Dermis blood vessel endothelial cell (primary cell): ENCODE results near the gene GNG10. TPM values are rescaled to one million over a fixed set of nuclear protein-coding genes. Genes with fewer than 3 reads are reported as not detected.
"Not testable (repeated sequence)": the region's sequence is repeated elsewhere in the genome, so short reads cannot be mapped to it uniquely, and the experiment has no call there.

ENCODE experiments used
- DNase-seq: peaks from one replicate; pipeline ENCODE4 v3.0.0; 2010
- total RNA-seq: library from RNA; depleted of rRNA; stranded (reverse); fragments of >200 nt; gene quantifications from 2 replicates; pipeline ENCODE4 v1.2.3, GENCODE V29; 2014

GNG10 gene
- 72.0 and 106 TPM in 2 replicates for total RNA-seq

DNA sequence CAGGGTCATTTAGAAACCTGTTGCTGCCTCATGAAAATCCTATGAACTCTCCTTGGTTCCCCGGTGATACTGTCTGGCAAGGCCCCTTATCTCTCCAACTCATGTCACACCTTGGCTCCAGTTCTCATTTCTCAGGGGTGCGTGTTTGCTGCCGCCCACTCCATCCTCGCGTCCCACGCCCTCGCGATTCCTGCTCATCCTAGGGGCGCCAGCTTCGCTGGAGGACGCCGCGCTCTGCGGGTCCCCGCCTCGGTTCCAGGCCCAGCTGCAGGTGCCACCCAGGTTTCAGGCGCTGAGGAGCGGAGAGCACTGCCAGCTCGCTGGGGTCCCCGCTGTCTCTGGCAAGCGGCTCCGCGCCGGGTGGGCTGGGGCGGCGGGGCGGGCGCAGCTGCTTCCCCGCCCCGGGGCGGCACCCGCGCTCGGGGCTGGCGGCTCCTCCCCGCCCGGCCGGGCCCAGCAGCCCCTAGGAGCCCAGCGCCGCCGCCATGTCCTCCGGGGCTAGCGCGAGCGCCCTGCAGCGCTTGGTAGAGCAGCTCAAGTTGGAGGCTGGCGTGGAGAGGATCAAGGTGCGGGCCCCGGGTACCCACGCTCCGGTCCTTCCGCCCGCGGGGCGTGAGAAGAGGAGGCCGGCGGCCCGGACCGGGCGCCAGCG is at the start of gene GNG10:
GNG10 (plus strand) TSS at position 456 of the 652 bp plus-strand sequence; CDS start at position 486, 30 bp downstream.
- peak; percentile 68 for DNase-seq

DNA sequence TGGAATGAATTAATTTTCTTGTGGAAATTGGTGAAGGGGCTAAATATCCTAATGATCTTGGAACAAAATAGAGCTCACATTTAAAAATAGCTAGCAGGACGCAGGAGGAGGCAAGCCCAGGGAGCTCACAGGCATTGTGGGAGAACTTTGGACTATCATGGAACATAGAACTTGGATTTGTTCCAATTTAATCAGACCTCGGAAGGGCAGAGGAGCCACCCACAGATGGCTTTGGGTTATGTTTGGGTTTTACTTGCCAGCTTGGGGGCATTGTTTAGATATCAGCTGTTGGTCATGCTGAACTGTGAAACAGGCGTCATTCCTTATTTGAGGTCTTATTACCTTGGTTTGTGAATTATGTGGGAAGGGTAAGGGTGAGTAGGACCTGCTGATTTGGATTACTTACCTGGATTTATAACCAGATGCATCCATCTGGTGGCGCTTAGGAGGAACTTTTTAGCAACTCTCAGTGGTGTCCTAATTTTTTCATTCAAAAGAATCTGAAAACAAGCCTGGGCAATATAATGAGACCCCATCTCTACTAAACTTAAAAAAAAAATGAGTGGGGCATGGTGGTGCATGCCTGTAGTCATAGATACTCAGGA is 47.9 kb upstream of the GNG10 start:
- DNase-seq = peak; percentile 35

DNA sequence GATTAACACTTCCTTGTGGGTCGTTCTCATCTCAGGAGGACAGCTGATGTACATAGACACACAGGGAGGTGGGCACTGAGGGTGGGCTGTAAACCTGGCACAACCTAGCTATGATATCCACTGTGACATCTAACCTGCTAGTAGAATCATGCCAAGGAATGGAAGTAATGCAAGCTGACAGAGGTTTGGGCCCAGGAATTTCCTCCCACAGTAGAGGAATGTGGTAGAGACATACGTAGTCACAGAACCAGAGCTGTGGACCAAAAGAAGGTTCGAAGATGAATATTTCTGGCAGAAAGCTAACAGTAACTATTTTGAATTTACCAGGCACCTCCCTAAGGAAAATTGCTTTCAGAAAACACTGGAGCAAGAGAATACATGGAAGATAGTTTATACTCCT is 45.5 kb upstream of the GNG10 start:
- DNase-seq = no peak

DNA sequence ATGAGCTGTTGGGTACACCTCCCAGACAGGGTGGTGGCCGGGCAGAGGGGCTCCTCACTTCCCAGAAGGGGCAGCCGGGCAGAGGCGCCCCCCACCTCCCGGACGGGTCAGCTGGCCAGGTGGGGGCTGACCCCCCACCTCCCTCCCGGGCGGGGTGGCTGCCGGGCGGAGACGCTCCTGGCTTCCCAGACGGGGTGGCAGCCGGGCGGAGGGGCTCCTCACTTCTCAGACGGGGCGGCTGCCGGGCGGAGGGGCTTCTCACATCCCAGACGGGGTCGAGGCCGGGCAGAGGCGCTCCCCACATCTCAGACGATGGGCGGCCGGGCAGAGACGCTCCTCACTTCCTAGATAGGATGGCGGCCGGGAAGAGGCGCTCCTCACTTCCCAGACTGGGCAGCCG is 44.1 kb upstream of the GNG10 start:
- not testable (repeated sequence) for DNase-seq

DNA sequence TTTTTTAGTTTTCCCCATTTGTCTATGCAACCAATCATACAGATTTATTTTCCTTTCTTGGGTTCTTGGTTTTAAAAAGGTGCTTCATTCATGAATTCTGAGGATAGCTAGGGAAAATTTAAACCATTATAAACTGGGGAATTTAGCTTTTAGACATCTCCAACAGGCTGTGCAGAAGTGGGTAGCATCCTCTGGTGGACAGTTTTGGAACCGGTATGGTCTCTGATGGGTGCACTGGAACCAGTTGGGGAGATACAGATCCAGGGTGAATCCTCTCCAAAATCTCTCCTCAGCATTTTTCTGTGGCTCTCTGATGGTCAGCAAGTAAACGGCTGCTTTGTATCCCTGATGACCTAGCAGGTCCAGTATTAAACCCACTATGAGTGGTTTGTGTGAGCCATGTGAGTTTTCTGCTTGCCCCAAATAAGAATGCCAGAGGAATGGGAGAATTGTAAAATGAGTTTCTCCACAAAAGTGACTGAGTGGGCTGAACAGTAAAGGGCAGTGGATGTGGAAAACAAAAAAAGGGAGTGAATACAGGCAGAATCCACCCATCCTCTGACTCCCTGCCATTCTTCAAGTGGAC is 39.4 kb upstream of the GNG10 start:
- DNase-seq = peak; percentile 76

DNA sequence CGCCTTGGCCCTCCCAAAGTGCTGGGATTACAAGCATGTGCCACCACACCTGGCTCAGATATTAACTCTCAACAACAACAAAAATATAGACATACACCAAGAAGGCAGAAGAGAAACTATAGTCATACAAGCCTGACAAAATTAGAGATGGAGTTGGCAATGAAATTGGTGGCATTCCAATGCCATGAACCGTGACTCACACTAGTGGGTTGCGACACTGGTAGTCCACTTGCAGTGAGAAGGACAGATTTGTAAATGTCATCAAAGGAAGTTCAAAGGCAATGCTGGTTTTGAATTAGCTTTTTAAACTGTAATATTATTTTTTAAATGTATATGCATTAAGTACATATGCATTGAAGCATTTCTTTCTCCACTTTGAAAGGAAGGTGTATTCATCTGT is 38.8 kb upstream of the GNG10 start:
- DNase-seq = no peak

DNA sequence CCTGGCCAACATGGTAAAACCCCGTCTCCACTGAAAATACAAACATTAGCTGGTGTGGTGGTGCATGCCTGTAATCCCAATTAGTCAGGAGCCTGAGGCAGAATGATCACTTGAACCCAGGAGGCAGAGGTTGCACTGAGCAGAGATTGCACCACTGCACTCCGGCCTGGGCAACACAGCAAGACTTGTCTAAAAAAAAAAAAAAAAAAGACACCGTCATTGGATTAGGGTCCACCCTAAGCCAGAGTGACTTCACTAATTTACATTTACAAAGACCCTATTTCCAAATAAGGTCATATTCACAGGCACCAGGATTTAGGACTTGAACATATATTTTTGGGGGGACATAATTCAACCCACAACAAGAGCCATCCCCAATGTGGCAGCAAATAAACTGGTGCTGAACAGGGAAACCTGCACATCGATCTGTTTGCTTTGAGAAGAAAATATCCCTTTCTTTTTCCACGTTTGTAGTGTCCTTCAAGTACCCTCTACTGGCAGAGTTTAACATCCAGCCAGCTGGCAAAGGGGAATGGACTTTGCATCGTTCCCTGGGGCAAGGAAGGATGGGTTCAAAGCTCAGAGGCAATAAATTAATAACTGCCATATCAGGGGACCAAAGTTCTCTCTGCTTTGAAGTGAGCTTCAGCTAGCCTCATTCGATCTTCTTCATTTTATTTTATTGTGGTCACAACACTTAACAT is 34.0 kb upstream of the GNG10 start:
- no peak for DNase-seq

DNA sequence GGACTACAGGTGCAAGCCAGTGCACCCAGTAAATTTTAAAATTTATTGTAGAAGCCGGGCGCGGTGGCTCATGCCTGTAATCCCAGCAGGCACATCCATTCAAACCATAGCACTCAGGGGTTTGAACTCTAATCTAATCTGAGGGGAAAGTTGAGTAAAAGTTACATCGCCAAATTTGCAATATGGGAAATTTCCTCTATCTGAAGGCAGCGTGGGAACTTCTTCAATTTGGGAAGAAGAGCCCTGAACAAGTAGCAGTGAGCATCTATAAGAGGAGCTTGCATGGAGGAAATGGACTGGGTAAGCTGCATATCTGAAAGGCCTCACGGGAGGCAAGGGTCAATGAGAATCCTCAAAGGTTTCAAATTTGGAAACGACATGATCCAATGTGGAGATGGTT is 33.0 kb upstream of the GNG10 start:
- no peak for DNase-seq

DNA sequence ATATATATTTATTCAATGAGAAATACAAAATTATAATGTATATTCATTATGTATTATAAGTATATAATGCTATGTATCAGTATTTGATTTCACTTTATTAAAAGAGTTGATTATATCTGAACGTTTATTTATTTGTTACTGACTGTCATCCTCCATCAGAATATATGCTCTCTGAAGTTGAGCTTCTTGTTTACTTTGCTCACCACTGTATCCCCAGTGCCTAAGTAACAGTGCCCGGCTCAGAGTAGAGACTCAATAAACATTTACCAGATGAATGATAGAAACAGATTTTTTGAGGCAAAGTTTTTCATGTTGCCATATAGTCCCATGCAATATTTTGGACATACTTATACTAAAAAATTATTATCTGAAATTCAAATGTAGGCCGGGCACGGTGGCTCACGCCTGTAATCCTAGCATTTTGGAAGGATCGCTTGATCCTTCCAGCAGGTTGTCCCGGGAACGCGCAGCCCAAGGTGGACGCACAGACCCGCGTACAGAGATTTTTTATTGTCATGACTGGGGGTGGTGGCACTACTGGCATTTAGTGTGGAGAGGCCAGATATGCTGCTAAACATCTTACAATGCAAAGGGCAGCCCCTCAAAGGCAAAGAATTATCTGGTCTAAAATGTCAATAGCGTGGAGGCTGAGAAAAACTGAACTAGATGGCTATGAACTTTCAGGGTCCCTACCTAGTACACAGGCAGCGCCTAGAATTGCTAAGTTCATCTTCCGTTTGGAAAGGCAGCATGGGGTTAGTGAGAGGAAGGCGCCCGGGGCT is 31.0 kb upstream of the GNG10 start:
- no peak for DNase-seq

DNA sequence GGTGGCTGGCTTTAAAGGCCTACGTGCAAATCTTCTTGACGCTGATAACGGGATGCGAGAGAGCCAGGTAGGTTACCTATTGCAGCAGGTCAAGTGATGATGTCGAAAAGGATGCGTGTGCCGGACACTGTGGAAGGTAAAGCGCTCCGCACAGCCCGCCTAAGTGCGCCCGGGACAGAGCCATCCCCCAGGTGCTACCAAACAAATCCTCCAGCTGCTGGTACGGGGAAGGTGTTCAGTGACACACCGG is 30.5 kb upstream of the GNG10 start:
- no peak for DNase-seq

DNA sequence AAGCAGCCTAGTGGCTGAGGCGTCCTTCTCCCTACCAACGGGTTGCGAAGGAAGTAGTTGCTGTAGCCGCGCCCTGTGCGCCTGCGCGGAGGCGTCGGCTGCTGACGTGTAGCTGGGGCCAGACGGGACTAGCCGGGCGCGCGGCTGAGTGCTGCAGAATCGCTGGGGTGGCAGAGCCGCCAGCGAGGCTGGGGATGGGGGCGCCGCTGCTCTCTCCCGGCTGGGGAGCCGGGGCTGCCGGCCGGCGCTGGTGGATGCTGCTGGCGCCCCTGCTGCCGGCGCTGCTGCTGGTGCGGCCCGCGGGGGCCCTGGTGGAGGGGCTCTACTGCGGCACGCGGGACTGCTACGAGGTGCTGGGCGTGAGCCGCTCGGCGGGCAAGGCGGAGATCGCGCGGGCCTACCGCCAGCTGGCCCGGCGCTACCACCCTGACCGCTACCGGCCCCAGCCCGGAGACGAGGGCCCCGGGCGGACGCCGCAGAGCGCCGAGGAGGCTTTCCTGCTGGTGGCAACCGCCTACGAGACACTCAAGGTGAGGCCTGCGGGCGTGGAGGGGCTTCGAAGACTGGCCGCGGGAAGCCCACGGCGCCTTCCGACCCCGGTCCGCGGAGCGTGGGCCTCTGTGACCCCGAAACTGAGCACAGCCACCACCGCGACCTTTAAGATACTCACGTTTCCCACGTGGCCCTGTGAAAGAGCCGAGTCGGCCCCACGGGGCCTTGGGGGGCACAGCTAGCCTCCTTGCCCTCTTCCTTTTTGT is 30.0 kb upstream of the GNG10 start, which contains the start of gene DNAJC25:
DNAJC25 (plus strand) TSS at position 121 of the 758 bp plus-strand sequence; CDS start at position 195, 74 bp downstream.
- DNase-seq = peak; percentile 99

DNA sequence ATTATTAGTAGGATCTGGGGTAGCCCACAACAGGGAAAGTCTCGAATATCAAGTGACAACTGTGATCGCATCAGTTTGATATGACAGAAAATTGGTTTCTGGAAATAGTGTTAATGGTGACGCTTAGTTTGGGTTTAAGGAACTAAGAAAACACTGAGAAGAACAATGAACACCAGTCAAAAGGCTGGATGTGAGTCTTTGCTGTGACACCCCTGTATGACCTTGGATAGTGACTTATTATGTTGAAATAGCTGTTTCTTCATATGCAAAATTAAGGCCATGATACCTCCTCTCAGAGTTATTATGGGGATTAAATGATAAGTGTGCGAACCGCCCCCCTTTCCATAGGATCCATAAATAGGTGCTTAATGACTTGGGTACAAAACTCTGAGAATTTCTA is 29.3 kb upstream of the GNG10 start:
- peak; percentile 17 for DNase-seq

DNA sequence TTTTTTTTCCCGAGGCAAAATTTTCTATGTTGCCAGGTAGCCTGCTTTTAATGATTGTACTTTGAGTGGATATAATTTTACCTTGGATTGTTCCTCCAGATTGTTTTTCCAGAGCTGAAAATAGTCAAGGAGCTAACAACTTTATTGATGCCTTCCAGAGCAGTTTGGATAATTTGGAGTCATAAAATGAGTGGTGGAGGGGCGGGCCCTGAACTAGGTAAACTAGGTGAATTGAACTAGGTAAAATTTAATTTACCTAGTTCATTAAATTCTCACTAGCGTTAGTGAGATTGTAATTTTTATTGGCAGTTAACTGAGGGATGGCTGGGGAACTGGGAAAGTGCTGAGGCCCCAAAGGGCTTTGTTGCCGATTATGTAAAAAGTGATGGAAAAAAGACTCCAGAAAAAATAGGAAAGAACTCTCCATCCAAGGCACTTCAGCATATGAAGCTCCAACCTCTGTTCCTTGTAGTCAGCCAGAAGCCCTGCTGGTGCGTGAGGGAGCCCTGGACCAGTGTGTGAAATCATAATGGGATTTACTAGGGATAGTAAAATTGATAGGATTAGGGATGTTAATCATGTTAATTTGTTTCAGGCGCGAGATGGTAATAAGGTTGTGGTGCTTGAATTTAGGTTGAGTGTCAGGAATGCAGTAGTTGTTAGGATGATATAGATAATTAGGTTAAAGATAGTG is 28.6 kb upstream of the GNG10 start:
- DNase-seq = no peak

DNA sequence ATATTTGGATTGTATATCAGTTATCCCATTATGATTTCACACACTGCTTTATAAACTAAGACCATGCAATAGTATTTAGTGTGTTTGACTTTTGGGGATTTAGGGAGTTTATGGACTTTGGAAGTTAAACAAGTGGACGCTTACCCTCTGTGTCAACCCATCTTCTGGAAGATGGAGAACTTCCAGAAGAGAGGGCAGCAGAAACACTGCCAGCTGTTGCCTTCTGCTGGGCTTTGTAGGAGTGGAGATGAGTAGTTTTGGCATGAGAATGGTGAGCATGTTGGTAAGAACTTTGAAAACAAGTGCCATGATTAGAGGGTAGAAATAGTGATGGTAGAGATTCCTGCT is 28.0 kb upstream of the GNG10 start:
- DNase-seq = no peak

DNA sequence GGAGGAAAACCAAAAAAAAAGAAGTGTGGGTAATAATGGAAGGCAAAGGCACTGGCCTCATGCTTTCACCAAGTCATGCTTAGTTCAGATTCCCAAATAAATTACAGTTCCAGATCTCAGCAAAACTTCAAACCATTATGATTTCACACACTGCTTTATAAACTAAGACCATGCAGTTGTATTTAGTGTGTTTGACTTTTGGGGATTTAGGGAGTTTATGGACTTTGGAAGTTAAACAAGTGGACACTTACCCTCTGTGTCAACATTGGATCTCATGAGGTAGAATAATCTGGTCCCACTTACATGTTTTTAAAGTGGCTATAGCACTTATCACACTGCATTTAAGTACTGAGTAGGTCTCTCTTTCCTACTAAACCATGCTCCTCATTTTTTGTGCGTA is 26.5 kb upstream of the GNG10 start:
- no peak for DNase-seq

DNA sequence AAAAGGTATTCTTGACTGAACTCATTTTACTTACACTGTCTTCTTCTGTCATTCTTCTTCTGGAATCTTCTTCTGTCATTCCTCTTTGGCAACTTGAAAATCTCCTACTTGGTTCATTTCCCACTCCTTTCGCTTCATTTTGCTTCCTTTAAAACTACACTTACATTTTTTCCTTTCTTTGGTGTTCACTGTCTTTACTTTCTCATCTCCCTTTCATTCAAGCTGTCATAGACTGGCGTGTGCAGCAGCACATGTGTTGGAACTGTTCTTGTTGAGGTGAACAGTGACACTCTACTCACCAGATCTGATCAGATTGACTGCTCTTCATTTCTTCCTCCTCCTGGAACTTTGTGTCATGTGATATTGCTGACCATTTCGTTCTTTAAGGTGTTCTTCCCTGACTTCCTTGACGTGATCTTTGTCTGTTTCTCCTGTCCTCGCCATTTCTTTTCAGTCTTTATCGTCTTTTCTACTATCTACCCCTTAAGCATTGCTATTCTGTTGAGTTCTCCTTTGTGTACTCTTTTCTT is 23.9 kb upstream of the GNG10 start:
- no peak for DNase-seq

DNA sequence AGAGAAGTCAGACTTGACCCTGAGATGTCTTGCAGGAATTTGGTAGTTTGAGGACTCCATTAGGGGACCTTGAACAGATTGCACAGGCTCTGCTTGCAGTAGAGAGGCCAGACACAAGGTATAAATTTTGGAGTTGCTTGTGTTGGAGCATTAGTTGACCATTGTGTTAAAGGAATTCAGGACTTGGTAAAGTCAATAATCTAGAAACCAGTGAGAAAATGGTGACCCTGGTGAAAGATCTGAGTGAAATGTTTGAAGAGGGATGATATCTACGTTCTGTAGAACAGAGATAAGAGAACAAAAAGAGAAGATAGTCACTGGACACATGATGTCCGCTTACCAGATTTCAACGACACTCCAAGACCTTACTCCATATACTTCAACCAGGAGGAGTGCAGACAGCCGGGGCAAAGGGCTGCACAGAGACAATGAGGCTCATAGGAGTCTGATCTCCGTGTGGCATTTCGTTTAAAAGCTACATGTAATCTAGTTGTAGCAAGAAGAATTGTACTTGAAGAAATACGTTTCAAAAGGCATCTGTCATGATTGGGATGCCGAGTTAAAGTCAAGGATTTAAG is 17.1 kb upstream of the GNG10 start:
- DNase-seq = no peak

DNA sequence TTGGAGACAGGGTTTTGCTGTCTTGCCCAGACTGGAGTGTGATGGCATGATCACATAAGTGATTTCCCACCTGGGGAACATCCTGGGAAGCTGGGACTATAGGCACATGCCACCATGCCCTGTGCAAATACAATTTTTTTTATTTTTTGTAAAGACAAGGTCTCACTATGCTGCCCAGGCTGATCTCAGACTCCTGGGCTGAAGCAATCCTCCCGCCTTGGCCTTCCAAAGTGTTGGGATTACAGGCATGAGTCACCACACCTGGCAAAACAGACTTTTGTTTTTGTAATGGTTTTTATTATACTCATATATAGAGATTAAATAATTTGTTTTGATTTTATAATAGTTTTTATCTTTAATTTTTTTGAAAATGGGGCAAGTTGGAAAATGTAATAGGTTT is 15.6 kb upstream of the GNG10 start:
- DNase-seq = peak; percentile 18

DNA sequence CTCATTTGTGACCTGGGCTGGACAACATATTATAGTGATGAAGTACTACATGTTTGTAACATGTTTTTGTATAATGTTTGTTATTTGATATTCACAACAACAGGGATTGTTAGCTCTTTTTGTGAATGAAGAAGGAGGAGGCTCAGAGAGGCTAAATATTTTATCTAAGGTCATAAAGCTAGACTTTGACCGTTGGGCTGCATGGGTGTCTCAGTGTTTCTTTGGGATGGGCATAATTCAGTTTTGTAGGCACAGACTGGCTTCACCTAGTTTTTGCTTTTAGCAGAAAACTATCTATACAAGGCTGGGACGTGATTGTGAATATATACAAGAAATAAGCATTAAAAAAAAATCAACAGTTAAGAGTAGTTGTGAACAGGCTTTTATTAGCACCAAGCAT is 15.0 kb upstream of the GNG10 start:
- no peak for DNase-seq

DNA sequence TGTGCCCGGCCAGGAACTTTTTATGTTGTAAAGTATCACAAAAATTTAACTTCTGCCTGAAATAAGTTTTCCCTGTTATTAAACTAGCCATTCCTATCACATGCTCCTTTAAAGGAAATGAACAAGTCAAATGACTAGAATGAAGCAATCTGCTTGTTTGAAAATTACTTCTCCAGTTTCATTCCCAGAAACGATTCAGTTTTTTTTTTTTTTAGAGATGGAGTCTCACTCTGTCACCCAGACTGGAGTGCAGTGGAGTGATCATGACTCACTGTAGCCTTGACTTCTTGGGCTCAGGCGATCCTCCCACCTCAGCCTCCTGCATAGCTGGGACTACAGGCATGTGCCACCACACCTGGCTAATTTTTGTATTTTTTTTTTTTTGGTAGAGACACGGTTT is 13.3 kb upstream of the GNG10 start:
- no peak for DNase-seq

DNA sequence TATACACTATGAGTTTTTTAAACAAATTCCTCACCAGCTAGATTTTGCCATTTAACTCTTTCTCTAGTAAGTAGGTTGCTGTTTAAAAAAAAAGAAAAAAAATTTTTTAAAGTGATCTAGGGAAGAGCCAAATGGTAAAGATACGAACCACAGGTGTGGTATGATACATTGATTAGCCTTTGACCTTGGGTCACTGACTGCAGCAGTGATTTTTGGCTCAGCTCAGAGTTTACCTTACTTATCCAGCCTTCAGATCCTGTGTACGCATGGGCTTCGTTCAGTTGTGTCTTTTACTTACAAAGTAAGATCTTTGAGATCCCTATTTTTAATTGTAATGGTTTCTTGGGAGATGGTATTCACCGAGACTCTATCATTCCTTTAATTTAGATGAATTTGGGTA is 12.4 kb upstream of the GNG10 start:
- no peak for DNase-seq
